ENCODE results near the gene KRTAP12-1. TPM values are rescaled to one million over a fixed set of nuclear protein-coding genes. Genes with fewer than 3 reads are reported as not detected.
A peak's percentile ranks its signal among the peaks of the same experiment; 100 is the strongest.

Gene KRTAP12-1
- polyA plus RNA-seq, 3 donors from 2014 or later: not detected

DNA sequence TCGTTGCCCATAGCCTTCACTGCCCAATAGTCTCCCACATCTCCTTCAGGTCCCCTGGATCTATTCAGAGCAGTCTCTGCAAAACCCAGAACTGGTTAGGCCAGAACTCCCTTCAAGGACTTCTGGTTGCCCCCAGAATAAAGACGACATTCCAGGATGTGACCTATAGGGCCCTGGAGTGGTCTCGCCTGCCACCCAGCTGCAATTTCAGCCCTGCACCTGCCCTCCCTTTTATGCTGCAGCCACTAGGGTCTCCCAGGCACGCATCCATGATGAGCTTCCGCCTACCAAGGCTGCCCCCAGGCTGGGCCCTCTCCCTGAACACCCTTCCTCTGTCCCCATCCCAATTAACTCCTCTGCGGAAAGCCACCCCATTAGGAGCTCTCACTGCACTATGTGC lies 36.6 kb upstream of the KRTAP12-1 start:
- Mint-ChIP-seq H3K36me3 (peaks cover 0 to 6% (median 0%) of the 10 kb centered on the region in 3 donors), H3K27me3 (ENCODE audit: low read depth in 3 of 3) (peaks cover 23 to 34% (median 26%) of the 10 kb centered on the region in 3 donors), H3K27ac (no peak overlapping the region)

DNA sequence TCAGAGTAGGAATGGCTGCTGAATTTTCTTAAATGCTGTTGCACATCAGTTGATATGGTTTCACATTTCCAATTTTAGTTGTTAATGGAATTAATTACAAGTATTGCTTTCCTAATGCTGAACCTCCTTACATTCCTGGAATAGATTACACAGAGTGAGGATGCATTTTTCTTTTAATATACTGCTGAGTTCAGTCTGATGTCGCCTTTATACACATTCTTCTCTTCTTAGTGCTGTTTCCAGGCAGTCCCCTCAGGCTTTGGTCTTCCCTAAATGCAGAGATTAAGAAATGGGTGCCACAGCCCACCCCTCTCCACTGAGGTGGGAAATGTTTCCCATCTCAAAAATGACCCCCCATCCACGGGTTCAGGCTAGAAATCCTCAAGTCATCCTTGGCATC lies 36.1 kb upstream of the KRTAP12-1 start:
- DNase-seq: no peak
- Mint-ChIP-seq H3K9me3 (no peaks in the 10 kb centered on the region), H3K4me1 (peaks cover 7 to 8% of the 10 kb centered on the region in 2 donors), H3K27me3 (ENCODE audit: low read depth in 3 of 3) (peaks cover 24 to 31% (median 25%) of the 10 kb centered on the region in 3 donors), H3K4me3 (no peak overlapping the region), H3K27ac (no peak overlapping the region), H3K36me3 (peaks cover 0 to 6% (median 0%) of the 10 kb centered on the region in 3 donors)

More for the DNA sequence above, 36.6 kb upstream of the KRTAP12-1 start:
- no peaks in the 10 kb centered on the region for H3K9me3 Mint-ChIP-seq
- DNase-seq: no peak
- no peak overlapping the region for H3K4me3 Mint-ChIP-seq
- peaks cover 12% of the 10 kb centered on the region in 2 donors for H3K4me1 Mint-ChIP-seq

DNA sequence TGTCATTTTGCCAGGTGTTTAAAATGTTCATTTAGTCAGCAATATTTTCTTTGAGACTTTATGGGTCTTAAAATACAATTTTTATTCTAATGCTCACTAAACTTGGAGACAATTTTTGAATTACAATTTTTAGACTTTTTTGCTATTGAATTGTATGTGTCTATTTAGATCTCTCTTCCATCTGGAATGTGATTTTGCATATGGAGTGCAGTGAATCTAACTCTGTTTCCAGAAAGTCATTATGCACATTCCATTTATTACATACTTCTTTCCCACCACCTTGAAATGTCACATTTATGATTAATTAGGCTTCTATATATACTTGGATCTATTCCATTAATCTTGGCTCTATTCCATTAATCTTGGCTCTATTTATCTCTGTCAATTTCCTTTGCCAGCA lies 35.0 kb upstream of the KRTAP12-1 start:
- Mint-ChIP-seq H3K27me3 (ENCODE audit: low read depth in 3 of 3) (peaks cover 21 to 26% (median 25%) of the 10 kb centered on the region in 3 donors), H3K36me3 (no peaks in the 10 kb centered on the region), H3K27ac (no peak overlapping the region), H3K9me3 (no peaks in the 10 kb centered on the region), H3K4me1 (no peaks in the 10 kb centered on the region), H3K4me3 (no peak overlapping the region)
- no peak for DNase-seq

DNA sequence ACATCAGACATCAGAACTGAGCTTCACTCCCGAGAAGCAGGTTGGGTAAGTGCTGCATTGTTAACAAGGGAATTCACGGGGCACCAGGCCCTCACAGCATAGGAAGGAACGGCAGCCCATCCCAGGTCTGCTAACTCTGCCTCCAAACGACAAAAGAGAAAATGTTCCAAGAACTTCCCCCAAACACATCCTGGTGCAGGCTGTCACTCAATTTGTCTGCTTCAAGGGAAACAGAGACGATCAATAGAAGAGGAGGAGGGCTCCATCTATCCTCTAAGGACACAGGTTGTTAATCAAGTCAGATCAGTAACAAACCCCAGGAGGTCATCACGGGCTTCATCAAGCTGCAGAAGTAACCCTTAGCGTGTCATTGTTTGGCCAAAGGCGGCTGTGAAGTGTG lies 32.9 kb upstream of the KRTAP12-1 start:
- H3K4me3 Mint-ChIP-seq: peak overlapping the region in 1 of 5 donors; percentile 5
- H3K27ac Mint-ChIP-seq: no peak overlapping the region
- no peaks in the 10 kb centered on the region for H3K36me3 Mint-ChIP-seq

DNA sequence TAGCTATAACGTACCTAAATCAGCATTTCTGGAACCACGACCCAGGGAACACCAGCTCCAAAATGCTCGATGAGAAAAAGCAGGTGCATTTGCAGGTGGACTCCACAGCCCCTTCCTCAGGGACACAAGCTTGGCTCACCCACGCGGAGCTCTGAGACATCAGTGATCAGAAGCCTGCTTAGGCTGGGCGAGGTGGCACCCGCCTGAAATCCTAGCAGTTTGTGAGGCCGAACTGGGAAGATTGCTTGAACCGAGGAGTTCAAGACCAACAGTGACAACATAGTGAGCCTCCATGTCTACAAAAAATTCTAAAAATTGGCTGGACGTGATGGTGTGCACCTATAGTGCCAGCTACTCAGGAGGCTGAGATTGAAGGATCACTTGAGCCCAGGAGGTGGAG lies 31.9 kb upstream of the KRTAP12-1 start:
- Mint-ChIP-seq H3K36me3 (no peaks in the 10 kb centered on the region), H3K9me3 (no peaks in the 10 kb centered on the region), H3K4me1 (peaks cover 6 to 7% of the 10 kb centered on the region in 2 donors), H3K4me3 (no peak overlapping the region), H3K27me3 (ENCODE audit: low read depth in 3 of 3) (peaks cover 24 to 40% (median 26%) of the 10 kb centered on the region in 3 donors), H3K27ac (no peak overlapping the region)
- DNase-seq: no peak

More for the DNA sequence above, 32.9 kb upstream of the KRTAP12-1 start:
- H3K4me1 Mint-ChIP-seq: peaks cover 0 to under 1% of the 10 kb centered on the region in 2 donors
- H3K9me3 Mint-ChIP-seq: no peaks in the 10 kb centered on the region
- peaks cover 19 to 33% (median 25%) of the 10 kb centered on the region in 3 donors for H3K27me3 Mint-ChIP-seq (ENCODE audit: low read depth in 3 of 3)
- DNase-seq: no peak

DNA sequence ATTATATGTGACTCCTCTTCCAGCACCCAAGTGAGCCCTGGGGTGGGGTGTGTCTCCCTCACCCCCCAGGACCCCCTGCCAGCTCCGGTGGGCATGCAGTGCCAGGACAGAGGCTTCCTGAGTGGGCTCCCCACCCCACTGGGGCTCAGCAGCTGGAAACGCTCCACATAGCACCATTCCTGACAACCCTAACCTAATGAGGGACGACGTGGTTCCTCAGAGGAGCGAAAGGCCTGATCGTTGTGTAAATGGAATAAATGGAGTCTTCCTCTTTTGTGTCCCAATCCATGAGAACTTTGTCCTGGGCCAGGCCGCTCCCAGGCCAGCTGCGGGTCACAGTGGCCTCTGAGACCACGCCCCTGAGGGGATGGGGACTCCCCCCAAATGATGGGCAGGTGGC lies 31.2 kb upstream of the KRTAP12-1 start:
- H3K9me3 Mint-ChIP-seq: no peaks in the 10 kb centered on the region
- no peak overlapping the region for H3K27ac Mint-ChIP-seq
- H3K36me3 Mint-ChIP-seq: no peaks in the 10 kb centered on the region
- H3K4me3 Mint-ChIP-seq: no peak overlapping the region
- H3K27me3 Mint-ChIP-seq (ENCODE audit: low read depth in 3 of 3): peaks cover 20 to 34% (median 28%) of the 10 kb centered on the region in 3 donors
- H3K4me1 Mint-ChIP-seq: peaks cover 6 to 7% of the 10 kb centered on the region in 2 donors
- no peak for DNase-seq

DNA sequence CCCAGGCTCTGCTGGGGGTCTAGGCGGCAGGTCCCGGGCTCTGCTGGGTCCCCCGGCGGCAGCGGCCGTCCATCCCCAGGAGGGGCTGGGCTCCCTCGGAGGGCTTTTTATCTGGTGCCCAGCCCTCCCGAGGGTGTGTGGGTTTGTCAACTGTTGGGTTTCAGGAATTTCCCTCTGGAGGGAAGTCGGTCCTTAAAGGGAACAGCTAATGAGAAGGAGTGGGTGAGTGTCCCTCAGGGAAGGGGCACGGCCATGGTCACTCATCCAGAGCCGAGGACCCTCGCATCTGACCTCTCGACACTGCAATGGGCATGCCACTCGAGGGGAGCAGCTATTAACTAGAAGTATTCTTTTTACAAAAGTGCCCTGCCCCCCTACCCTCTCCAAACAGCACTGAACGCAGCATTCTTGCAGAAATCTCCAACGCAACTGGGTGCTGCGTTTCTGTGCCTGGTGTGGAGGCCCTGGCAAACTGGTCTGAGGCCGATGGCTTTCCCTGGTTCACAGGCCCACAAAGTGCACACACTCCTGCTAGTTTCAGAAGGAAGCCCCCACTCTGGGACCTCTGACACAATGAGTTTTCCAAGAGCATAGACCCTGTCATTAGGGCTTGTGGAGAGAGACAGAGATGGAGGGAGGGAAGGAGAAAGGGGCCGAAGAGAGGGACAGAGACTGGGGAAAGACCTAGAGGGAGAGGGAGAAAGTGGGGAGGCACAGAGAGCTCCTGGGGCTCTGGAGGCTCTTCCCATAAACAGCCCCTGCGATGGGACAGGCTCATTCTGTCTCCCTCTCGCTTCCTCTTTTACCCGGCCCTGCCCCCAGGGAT lies 30.5 kb upstream of the KRTAP12-1 start:
- Mint-ChIP-seq H3K27me3 (ENCODE audit: low read depth in 3 of 3) (peaks cover 20 to 35% (median 33%) of the 10 kb centered on the region in 3 donors), H3K9me3 (no peaks in the 10 kb centered on the region), H3K27ac (no peak overlapping the region), H3K4me3 (no peak overlapping the region), H3K36me3 (no peaks in the 10 kb centered on the region), H3K4me1 (peaks cover 6 to 10% of the 10 kb centered on the region in 2 donors)
- no peak for DNase-seq

DNA sequence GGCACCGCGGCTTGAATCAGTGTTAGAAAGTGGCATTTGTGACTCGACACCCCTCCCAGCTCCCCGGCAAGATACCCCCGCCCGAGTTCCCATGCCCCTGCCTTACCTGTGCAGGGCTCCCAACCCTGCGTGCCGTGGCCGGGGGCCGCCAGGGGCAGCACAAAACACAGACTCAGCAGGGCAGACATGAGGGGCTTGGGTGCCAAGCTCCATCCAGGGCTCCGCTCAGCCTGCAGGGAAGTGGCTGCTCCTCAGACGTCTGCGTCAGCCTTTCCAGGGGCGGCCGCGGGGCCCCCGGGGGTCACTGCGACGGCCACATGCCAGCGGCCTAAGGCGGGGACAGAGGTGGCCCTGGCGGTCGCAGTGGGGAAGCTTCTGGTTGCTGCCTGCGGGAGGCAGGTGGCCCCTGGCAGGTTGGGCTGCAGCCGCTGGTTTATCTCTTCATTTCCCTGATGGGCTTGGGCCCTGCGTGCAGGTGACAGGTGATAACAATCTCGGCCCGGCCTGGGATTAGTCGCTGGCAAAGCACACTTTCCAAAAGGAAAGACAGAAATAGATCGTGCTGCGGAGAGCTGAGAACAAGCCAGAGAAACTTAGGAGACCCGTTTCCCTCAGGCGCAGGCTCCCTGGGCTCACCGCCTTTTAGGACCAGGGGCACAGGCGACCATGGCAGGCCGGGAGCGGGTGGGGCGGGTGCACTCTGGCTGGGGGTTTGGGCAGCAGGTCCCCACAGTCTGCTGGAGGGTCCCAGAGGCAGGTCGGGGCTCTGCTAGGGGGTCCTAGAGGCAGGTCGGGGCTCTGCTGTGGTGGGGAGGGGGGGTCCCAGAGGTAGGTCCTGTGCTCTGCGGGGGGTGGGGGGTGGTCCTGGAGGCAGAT lies 29.6 kb upstream of the KRTAP12-1 start, which contains the start of gene TSPEAR:
Gene TSPEAR, minus strand, starts transcription at position 246 of the 876 bp plus-strand sequence. Its CDS starts 58 bp downstream, at position 188.
- peaks cover 22 to 38% (median 35%) of the 10 kb centered on the region in 3 donors for H3K27me3 Mint-ChIP-seq (ENCODE audit: low read depth in 3 of 3)
- H3K4me3 Mint-ChIP-seq: peak within 1 kb of the TSS in 1 of 5 donors; percentile 21
- H3K9me3 Mint-ChIP-seq: no peaks in the 10 kb centered on the region
- no peak within 1 kb of the TSS for H3K27ac Mint-ChIP-seq
- no peaks in the 10 kb centered on the region for H3K36me3 Mint-ChIP-seq
- H3K4me1 Mint-ChIP-seq: peaks cover 6 to 10% of the 10 kb centered on the region in 2 donors
- no peak for DNase-seq

DNA sequence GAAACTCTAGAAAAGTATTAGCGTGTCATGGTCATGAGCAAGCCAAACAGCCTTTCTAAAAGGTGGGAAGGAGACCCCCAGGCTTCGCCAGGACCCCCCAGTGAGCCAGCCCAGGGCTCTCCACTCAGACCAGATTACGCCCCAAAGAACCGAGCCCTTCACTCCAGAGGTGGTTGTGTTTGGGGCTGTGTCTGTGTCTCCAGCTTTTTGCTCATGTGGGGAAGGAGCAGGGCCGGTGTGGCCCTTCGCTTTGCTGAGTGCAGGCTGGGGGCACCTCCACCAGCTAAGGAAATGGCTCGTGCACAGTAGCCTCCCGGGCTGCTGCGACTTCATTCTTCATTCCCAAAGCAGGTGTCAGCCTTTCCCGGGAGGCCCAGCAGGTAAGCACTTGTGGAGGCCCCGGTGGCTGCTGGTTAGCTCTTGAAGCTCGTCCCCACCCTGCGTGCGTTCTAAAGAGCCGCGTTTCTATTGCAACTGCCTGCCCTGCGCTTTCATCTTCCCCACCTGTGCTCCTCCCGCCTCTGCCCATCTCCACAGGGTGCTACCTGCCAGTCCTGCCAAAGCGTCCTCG lies 28.9 kb upstream of the KRTAP12-1 start:
- H3K27ac Mint-ChIP-seq: no peak overlapping the region
- peak overlapping the region in 1 of 5 donors; percentile 21 for H3K4me3 Mint-ChIP-seq
- peaks cover 0 to under 1% (median 0%) of the 10 kb centered on the region in 3 donors for H3K36me3 Mint-ChIP-seq
- DNase-seq: no peak
- H3K4me1 Mint-ChIP-seq: peaks cover 9 to 15% of the 10 kb centered on the region in 2 donors
- H3K9me3 Mint-ChIP-seq: peaks cover 2 to 5% (median 3%) of the 10 kb centered on the region in 6 donors
- peaks cover 21 to 38% (median 38%) of the 10 kb centered on the region in 3 donors for H3K27me3 Mint-ChIP-seq (ENCODE audit: low read depth in 3 of 3)

DNA sequence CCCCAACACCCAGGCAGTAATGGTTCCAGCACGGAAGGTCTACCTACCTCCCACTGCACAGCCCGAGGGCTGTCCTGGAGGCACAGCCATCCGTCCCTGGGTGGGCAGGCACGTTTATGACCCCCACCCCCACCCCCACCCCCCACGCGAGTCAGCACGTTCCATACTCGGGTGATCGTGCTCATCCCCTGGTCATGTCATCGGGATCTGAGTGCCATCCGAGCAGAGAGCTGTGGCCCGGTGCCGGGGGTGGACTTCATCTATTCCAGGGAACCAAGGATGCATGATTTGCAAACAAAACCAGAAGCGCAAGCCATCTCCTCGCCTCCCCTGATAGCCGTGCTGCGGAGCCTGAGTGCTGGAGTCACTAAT lies 28.3 kb upstream of the KRTAP12-1 start:
- no peak overlapping the region for H3K27ac Mint-ChIP-seq
- peak overlapping the region in 1 of 5 donors; percentile 21 for H3K4me3 Mint-ChIP-seq
- H3K4me1 Mint-ChIP-seq: peaks cover 15 to 18% of the 10 kb centered on the region in 2 donors
- H3K27me3 Mint-ChIP-seq (ENCODE audit: low read depth in 3 of 3): peaks cover 22 to 43% (median 40%) of the 10 kb centered on the region in 3 donors
- no peak for DNase-seq
- peaks cover 5 to 9% (median 8%) of the 10 kb centered on the region in 6 donors for H3K9me3 Mint-ChIP-seq
- H3K36me3 Mint-ChIP-seq: peaks cover 0 to 3% (median 0%) of the 10 kb centered on the region in 3 donors

DNA sequence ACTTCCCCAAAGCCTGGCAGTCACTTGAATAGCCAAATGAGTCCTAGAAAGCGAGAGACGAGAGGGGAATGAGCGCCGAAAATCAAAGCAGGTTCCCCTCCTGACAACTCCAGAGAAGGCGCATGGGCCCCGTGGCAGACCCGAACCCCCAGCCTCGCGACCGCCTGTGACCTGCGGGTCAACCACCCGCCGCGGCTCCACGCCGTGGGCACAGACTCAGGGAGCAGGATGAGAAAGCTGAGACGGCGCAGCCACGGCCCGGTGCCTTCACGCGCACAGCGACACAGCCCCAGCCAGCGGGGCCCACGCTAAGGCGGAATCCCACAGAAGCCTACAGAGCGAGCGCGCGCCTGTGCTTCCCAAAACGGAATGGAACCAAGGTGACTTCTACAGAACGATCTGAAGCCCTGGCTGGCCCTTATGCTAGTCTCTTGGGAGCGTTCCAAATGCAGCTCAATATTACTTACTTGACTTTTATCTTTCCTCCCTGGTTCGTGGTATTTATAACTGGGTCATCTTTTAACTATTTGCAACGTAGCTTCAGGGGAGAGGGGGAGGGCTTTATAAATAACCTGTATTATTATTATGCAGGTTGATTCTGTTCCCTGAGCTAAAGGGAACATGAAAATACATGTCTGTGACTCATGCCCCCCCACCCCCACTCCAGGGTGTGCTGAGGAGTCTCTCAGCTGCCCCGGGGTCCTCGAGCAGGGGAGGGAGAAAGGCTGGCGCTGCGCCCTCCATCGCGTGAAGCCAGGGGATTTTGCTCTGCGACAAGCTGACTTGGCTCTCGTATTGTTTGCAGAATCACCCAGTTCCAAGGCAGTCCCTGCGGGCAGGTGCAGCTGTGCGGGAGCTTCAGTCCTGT lies 27.7 kb upstream of the KRTAP12-1 start:
- Mint-ChIP-seq H3K27me3 (ENCODE audit: low read depth in 3 of 3) (peaks cover 28 to 46% (median 41%) of the 10 kb centered on the region in 3 donors), H3K4me1 (peaks cover 18% of the 10 kb centered on the region in 2 donors), H3K27ac (no peak overlapping the region), H3K4me3 (peak overlapping the region in 3 of 5 donors; percentile 44 to 51 (median 47)), H3K9me3 (peaks cover 5 to 16% (median 11%) of the 10 kb centered on the region in 6 donors), H3K36me3 (peaks cover 0 to 3% (median 0%) of the 10 kb centered on the region in 3 donors)
- no peak for DNase-seq

DNA sequence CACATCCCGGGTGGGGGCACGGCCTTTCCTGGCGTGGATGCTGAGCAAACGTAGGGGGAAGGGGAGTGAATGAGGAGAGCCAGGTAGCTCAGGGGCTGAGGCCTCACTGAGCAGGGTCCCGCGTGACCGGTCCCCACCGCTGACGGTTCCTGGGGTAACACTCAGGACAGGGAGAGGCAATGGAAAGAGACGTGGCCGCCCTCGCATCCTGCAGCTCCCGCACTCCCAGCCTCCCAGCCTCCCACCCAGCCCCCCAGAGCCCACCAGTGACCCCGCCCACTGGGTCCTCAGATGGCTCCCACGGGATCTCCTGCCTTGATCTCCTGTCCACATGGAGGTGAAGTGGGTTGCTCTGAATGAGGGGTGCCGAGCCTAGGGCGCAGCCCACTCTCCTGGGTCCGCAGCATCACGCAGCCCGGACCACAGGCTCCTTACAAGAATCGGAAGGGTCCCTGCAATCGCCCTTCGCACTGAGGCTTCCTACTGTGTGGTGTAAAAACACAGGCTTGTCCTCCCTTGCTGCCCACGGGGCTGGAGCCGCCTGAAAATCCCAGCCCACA lies 27.0 kb upstream of the KRTAP12-1 start:
- H3K27me3 Mint-ChIP-seq (ENCODE audit: low read depth in 3 of 3): peaks cover 31 to 44% (median 42%) of the 10 kb centered on the region in 3 donors
- H3K9me3 Mint-ChIP-seq: peaks cover 8 to 19% (median 11%) of the 10 kb centered on the region in 6 donors
- H3K27ac Mint-ChIP-seq: no peak overlapping the region
- H3K4me3 Mint-ChIP-seq: peak overlapping the region in 3 of 5 donors; percentile 44 to 51 (median 47)
- peaks cover 0 to 3% (median 0%) of the 10 kb centered on the region in 3 donors for H3K36me3 Mint-ChIP-seq
- no peak for DNase-seq
- H3K4me1 Mint-ChIP-seq: peaks cover 18% of the 10 kb centered on the region in 2 donors

Measured in immature natural killer cell (primary cell).